GM19193 (cell line): ENCODE data around the gene AGR2.

Source experiments
- POLR2A ChIP-seq: IDR thresholded peaks from 4 replicates; pipeline ENCODE4 v1.6.1; 2011; ENCODE audit not compliant: insufficient read depth, insufficient read length; ENCODE audit errors: extremely low read depth

AGR2 gene

GRCh38 chr7:16817536-16817935 lies 12.7 kb upstream of the AGR2 start:
- no peak for TF ChIP-seq POLR2A

GRCh38 chr7:16816824-16817223 lies 12.0 kb upstream of the AGR2 start:
- TF ChIP-seq POLR2A, result no peak

- TF ChIP-seq POLR2A, result no peak
Observed at GRCh38 chr7:16815001-16815400, 10.2 kb upstream of the AGR2 start.

- TF ChIP-seq POLR2A, result no peak
Observed at GRCh38 chr7:16813232-16813616, 8.4 kb upstream of the AGR2 start.

GRCh38 chr7:16812542-16813231 lies 7.9 kb upstream of the AGR2 start:
- no peak for TF ChIP-seq POLR2A

- no peak for TF ChIP-seq POLR2A
Observed at GRCh38 chr7:16811551-16811950, 6.8 kb upstream of the AGR2 start.

- no peak for TF ChIP-seq POLR2A
Observed at GRCh38 chr7:16810573-16810972, 5.8 kb upstream of the AGR2 start.

- TF ChIP-seq POLR2A, result no peak
Observed at GRCh38 chr7:16810112-16810511, 5.3 kb upstream of the AGR2 start.

- TF ChIP-seq POLR2A, result no peak
Observed at GRCh38 chr7:16805441-16805840, 642 bp upstream of the AGR2 start.

- TF ChIP-seq POLR2A, result no peak
Observed at GRCh38 chr7:16803881-16804673, 722 bp downstream of the AGR2 start.

- TF ChIP-seq POLR2A, result no peak
Observed at GRCh38 chr7:16803125-16803524, 1.7 kb downstream of the AGR2 start.

- TF ChIP-seq POLR2A, result no peak
Observed at GRCh38 chr7:16801579-16801978, 3.2 kb downstream of the AGR2 start.

- TF ChIP-seq POLR2A, result no peak
Observed at GRCh38 chr7:16801111-16801542, 3.7 kb downstream of the AGR2 start.

GRCh38 chr7:16795624-16796023 lies 9.2 kb downstream of the AGR2 start:
- TF ChIP-seq POLR2A, result no peak

- no peak for TF ChIP-seq POLR2A
Observed at GRCh38 chr7:16794986-16795385, 9.8 kb downstream of the AGR2 start.

GRCh38 chr7:16791905-16792698 lies 12.7 kb downstream of the AGR2 start:
- TF ChIP-seq POLR2A, result no peak

- no peak for TF ChIP-seq POLR2A
Observed at GRCh38 chr7:16791071-16791470, 13.7 kb downstream of the AGR2 start.
